H1 (cell line): ENCODE results near the gene WNT7A. TPM values are rescaled to one million over a fixed set of nuclear protein-coding genes. Genes with fewer than 3 reads are reported as not detected.

Source experiments
- CTBP2 ChIP-seq: IDR thresholded peaks from 2 replicates; pipeline ENCODE4 v1.7.0; 2011; ENCODE audit warnings: borderline replicate concordance, mild to moderate bottlenecking, moderate library complexity, mixed read lengths, low read length; ENCODE audit not compliant: insufficient read depth, insufficient read length
- JUN ChIP-seq: IDR thresholded peaks from 2 replicates; pipeline ENCODE4 v1.6.1; 2011; ENCODE audit warnings: low read depth, mild to moderate bottlenecking, improper control_type of control experiment, low read length
- NRF1 ChIP-seq: IDR thresholded peaks from 2 replicates; pipeline ENCODE4 v1.6.1; 2011; ENCODE audit warnings: mild to moderate bottlenecking, low read depth, low read length, improper control_type of control experiment
- RBBP5 ChIP-seq: IDR thresholded peaks from 2 replicates; pipeline ENCODE4 v1.7.1; 2012; ENCODE audit warnings: low read depth, mild to moderate bottlenecking, inconsistent platforms, low read length, moderate library complexity, borderline replicate concordance
- RXRA ChIP-seq: IDR thresholded peaks from 2 replicates; pipeline ENCODE4 v1.6.1; 2011; ENCODE audit warnings: low read depth, mild to moderate bottlenecking, low read length, moderate library complexity; ENCODE audit not compliant: insufficient read depth
- SP4 ChIP-seq: IDR thresholded peaks from 2 replicates; pipeline ENCODE4 v1.6.1; 2012; ENCODE audit warnings: low read length, inconsistent platforms
- TAF1 ChIP-seq: IDR thresholded peaks from 2 replicates; pipeline ENCODE4 v1.6.1; 2011; ENCODE audit warnings: mild to moderate bottlenecking, low read depth, low read length
- ZNF274 ChIP-seq: IDR thresholded peaks from 2 replicates; pipeline ENCODE4 v1.7.0; 2012; ENCODE audit warnings: low read length, borderline replicate concordance; ENCODE audit errors: extremely low read depth
- polyA plus RNA-seq, 7 experiments: library from polyadenylated mRNA; depleted of rRNA in 3 of 7; stranded (reverse) in 5 of 7; unstranded in 2 of 7; fragments of >200 nt in 5 of 7; fragments of 200-250 nt in 2 of 7; gene quantifications; 1 replicate in 5 of 7; 2 replicates in 1 of 7; 4 replicates in 1 of 7; pipeline versions ENCODE4 v1.2.1 to v1.2.3, GENCODE V29; 2011 to 2013; ENCODE audit warnings: missing spikeins in 2 of 7, mixed read lengths in 2 of 7
- total RNA-seq: library from RNA; stranded (reverse); fragmentation: NEBNext Ultra II Directional; extraction: Animal tissue kit (Norgen Biotek cat#: 25700); gene quantifications from 2 replicates; pipeline ENCODE4 v1.2.1, GENCODE V29; 2021
- TF ChIP-seq, protein P1 (sequence below): IDR thresholded peaks from 2 replicates; pipeline ENCODE4 v1.6.1; 2012; ENCODE audit warnings: inconsistent platforms
- TF ChIP-seq, protein P2 (sequence below): fragments of 300-600 bp; sonication (generic); IDR thresholded peaks from 2 replicates; pipeline ENCODE4 v1.7.1; 2012; ENCODE audit warnings: low read length, moderate library complexity, mild to moderate bottlenecking, inconsistent platforms; ENCODE audit not compliant: insufficient replicate concordance

WNT7A gene
- total and polyA plus RNA-seq, 2 of the 8 experiments (the other 6 are each of a cell fraction or from before 2014, with no cell fraction given): 0.02 TPM; not detected in 1

GRCh38 chr3:13824521-13825310 lies 55.2 kb downstream of the WNT7A start (continued):
- TF ChIP-seq, protein P1, sequence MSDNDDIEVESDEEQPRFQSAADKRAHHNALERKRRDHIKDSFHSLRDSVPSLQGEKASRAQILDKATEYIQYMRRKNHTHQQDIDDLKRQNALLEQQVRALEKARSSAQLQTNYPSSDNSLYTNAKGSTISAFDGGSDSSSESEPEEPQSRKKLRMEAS: no peak
- TF ChIP-seq NRF1 (no peak), ZNF274 (no peak), CTBP2 (no peak), RBBP5 (no peak), TAF1 (no peak), RXRA (no peak), JUN (no peak), SP4 (no peak)
- TF ChIP-seq, protein P2, sequence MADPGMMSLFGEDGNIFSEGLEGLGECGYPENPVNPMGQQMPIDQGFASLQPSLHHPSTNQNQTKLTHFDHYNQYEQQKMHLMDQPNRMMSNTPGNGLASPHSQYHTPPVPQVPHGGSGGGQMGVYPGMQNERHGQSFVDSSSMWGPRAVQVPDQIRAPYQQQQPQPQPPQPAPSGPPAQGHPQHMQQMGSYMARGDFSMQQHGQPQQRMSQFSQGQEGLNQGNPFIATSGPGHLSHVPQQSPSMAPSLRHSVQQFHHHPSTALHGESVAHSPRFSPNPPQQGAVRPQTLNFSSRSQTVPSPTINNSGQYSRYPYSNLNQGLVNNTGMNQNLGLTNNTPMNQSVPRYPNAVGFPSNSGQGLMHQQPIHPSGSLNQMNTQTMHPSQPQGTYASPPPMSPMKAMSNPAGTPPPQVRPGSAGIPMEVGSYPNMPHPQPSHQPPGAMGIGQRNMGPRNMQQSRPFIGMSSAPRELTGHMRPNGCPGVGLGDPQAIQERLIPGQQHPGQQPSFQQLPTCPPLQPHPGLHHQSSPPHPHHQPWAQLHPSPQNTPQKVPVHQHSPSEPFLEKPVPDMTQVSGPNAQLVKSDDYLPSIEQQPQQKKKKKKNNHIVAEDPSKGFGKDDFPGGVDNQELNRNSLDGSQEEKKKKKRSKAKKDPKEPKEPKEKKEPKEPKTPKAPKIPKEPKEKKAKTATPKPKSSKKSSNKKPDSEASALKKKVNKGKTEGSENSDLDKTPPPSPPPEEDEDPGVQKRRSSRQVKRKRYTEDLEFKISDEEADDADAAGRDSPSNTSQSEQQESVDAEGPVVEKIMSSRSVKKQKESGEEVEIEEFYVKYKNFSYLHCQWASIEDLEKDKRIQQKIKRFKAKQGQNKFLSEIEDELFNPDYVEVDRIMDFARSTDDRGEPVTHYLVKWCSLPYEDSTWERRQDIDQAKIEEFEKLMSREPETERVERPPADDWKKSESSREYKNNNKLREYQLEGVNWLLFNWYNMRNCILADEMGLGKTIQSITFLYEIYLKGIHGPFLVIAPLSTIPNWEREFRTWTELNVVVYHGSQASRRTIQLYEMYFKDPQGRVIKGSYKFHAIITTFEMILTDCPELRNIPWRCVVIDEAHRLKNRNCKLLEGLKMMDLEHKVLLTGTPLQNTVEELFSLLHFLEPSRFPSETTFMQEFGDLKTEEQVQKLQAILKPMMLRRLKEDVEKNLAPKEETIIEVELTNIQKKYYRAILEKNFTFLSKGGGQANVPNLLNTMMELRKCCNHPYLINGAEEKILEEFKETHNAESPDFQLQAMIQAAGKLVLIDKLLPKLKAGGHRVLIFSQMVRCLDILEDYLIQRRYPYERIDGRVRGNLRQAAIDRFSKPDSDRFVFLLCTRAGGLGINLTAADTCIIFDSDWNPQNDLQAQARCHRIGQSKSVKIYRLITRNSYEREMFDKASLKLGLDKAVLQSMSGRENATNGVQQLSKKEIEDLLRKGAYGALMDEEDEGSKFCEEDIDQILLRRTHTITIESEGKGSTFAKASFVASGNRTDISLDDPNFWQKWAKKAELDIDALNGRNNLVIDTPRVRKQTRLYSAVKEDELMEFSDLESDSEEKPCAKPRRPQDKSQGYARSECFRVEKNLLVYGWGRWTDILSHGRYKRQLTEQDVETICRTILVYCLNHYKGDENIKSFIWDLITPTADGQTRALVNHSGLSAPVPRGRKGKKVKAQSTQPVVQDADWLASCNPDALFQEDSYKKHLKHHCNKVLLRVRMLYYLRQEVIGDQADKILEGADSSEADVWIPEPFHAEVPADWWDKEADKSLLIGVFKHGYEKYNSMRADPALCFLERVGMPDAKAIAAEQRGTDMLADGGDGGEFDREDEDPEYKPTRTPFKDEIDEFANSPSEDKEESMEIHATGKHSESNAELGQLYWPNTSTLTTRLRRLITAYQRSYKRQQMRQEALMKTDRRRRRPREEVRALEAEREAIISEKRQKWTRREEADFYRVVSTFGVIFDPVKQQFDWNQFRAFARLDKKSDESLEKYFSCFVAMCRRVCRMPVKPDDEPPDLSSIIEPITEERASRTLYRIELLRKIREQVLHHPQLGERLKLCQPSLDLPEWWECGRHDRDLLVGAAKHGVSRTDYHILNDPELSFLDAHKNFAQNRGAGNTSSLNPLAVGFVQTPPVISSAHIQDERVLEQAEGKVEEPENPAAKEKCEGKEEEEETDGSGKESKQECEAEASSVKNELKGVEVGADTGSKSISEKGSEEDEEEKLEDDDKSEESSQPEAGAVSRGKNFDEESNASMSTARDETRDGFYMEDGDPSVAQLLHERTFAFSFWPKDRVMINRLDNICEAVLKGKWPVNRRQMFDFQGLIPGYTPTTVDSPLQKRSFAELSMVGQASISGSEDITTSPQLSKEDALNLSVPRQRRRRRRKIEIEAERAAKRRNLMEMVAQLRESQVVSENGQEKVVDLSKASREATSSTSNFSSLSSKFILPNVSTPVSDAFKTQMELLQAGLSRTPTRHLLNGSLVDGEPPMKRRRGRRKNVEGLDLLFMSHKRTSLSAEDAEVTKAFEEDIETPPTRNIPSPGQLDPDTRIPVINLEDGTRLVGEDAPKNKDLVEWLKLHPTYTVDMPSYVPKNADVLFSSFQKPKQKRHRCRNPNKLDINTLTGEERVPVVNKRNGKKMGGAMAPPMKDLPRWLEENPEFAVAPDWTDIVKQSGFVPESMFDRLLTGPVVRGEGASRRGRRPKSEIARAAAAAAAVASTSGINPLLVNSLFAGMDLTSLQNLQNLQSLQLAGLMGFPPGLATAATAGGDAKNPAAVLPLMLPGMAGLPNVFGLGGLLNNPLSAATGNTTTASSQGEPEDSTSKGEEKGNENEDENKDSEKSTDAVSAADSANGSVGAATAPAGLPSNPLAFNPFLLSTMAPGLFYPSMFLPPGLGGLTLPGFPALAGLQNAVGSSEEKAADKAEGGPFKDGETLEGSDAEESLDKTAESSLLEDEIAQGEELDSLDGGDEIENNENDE: no peak
